HG03460 (cell line): Measurements from ENCODE around the gene SDHB.
"Not testable (repeated sequence)": the region's sequence is repeated elsewhere in the genome, so short reads cannot be mapped to it uniquely, and the experiment has no call there.

Experiments
- ATAC-seq: cut with Tn5 transposase; IDR thresholded peaks from one replicate; pipeline ENCODE4 v1.9.1; 2021; ENCODE audit not compliant: unreplicated experiment

SDHB gene

DNA sequence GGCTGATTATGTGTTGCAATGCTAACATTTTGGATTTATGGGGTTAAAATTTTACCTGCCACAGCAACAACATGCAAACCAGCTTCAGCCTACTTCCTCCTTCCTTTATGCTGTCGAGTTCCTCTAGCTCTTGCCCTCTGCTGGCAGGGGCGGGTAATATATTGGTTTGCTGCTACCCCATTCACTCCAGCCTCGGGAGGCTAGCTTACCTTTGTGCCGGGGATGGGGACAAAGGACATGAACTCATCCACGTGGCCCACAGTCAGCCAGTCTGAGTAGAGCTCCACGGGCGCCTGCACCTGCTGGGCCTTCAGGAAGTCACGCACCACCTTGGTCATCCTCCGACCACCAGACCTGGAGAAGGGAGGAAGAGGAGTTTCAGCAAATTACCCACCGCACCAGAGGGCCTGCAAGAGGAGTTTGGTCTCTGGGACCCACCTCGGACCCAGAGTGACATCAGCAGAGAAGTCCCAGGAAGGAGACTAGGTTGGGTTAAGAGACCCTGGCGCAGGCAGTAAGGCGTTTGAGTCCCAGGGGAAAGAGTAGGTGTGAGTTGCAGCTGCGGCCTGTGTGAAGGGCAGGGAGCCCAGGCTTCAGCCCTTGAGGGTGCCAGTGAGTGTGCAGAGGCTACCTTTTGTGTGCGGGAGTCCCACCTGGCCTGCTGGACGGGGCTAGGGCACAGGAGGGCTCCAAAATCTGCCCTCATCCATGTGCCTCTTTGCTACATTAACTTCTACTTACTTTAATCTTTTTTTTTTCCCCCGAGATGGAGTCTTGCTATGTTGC lies 21.8 kb upstream of the SDHB start:
- no peak for ATAC-seq

DNA sequence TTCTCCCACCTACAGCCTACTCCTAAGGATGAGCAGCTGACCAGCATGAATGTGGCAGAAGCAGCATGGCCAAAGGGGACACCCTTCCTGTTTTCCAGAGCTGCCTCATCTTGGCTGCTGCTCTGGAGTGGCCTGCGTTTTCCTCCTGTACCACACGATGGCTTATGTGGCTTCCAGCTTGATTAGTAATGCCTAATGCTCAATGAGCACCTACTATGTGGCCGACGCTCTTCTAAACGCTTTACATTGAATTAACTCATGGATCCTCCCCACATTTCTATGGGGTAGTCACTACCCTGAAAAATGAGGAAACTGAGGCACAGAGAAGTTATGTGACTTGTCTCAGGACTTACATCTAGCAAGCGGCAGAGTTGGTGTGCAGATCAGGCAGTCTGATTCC lies 18.0 kb upstream of the SDHB start:
- ATAC-seq: no peak

DNA sequence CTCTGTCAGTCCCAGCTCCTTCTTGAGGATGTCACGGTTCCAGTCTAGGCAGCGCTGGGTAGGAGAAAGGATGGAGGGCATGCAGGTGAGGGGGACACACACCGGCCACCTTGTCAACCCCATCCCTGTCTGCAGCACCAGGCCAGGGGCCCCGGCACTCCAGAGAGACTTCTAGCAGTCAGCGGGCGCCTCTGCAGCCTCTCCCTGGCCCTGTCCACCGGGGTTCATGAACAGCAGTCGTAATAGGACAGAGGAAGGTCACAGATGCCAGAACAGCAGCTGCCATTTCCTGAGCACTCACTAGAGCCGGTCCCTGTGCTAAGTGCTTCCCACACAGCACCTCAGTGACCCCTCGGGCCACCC lies 16.3 kb upstream of the SDHB start:
- ATAC-seq: no peak

DNA sequence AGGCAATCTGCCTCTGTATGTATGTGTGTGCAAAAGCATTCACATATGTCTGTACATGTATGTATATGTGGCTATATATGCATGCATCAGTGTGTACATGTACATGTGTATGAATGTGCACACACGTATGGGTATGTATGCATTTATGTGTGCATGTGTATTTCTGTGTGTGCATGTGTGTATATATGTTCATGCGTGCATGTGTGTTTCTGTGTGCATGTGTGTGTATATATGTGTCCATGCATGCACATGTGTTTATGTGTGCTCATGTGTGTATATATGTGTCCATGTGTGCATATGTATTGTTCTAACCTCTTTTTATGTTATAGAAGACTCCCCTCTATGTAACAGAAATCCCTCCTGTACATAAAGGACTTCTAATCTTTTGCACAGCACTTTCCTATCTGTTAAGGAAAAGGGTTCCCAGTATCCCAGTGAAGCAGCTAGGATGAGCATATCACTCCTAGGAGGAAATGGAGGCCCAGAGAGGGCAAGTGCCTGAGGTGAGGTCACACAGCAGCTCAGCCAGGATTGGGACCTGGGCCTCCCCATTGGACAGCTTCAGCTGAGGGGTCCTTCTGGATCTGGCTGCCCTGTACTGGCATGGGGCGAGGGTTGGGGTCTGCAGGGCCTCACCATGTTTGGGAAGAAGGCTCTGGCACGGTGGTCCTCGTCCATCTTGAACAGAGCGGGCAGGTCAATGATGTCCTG lies 15.8 kb upstream of the SDHB start:
- ATAC-seq: no peak

DNA sequence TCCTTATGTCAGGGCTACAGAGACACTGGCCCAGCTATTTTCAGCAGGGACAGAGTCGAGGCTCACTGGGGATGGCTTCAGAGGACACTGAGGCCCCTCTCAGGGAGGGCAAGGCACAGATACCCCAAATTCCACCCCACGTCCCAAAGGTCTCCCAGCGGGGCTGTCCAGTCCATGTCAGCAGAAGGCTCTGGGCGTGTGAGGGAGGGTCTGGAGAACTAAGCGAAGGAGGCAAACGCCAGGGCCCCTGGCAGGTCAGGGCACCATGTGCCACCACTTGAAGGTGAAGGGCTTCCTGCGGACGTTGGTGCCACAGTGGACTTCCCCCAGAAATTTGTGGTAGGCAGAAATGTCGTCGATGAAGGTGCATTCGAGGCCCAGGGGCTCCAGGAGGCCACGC lies 15.0 kb upstream of the SDHB start:
- no peak for ATAC-seq

GRCh38 chr1:17067465-17068240 lies 13.8 kb upstream of the SDHB start:
- ATAC-seq: no peak

DNA sequence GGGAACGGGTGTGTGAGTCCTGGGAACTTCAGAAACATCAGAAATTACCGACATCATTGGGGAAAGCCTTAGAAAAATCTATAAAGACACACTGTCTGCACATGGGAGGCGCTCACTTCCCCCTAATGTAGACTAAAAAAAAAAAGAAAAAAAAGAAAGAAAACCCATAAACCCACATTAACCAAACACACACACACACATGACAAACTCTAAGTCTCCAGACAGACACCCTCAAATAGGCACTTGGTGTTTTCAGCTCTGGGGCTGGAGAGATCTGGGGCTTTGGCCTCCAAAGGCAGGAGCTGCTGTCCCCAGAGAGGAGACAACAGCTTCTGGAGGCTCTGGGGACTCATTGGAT lies 13.2 kb upstream of the SDHB start:
- ATAC-seq: no peak

DNA sequence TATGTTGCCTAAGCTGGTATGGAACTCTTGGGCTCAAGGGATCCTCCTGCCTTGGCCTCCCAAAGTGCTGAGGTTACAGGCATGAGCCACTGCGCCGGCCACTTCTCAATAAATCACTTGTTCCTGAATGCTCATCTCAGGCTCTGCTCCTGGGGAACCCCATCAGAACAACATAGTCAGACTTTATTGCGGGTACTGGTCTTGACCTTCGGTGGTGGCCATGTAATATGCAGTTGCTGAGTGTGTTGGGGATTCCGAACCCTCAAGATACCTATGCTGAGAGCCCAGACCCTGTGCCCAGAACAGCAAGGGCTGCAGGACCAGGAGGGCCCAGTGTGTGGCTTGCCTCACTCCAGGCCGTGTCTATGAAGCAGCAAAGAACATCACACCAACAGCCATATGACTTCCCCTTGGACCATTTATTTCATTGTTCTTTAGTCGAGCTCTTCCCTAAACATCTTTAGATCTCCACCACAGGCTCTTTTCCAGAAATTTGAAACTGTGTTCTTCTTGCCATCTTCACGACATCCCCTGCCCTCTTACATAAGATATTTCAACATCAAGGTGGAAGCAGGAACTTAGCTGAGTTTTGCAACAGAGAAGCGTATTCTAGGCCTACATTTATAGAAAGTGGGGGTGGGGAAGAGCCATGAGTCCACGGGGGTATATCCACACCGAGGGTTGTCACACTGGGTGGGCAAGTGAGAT lies 12.7 kb upstream of the SDHB start:
- ATAC-seq: no peak

GRCh38 chr1:17065666-17066065 lies 11.8 kb upstream of the SDHB start:
- no peak for ATAC-seq

- ATAC-seq: not testable (repeated sequence)
Measured at GRCh38 chr1:17062751-17063150, 8.9 kb upstream of the SDHB start.

DNA sequence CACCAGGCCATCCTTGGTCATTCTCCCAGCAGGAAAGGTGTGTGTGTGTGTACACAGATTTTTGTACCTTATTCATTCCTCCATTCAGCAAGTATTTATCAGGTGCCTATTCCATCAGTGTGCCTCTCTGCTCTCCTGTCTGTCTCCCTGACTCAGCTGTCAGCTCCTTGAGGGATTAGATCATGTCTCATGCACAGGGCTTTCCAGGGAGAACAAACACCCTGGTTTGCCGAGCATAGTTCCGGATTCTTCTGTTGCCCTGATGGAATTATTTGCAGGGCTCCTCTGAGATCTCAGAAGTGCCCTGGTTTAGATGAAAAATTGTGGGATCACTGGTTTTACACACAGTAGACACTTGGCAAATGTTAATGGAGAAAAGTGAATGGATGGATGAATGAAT lies 8.1 kb upstream of the SDHB start:
- ATAC-seq: no peak

- ATAC-seq: no peak
Measured at GRCh38 chr1:17061486-17061885, 7.7 kb upstream of the SDHB start.

GRCh38 chr1:17060306-17060749 lies 6.5 kb upstream of the SDHB start:
- ATAC-seq: no peak

DNA sequence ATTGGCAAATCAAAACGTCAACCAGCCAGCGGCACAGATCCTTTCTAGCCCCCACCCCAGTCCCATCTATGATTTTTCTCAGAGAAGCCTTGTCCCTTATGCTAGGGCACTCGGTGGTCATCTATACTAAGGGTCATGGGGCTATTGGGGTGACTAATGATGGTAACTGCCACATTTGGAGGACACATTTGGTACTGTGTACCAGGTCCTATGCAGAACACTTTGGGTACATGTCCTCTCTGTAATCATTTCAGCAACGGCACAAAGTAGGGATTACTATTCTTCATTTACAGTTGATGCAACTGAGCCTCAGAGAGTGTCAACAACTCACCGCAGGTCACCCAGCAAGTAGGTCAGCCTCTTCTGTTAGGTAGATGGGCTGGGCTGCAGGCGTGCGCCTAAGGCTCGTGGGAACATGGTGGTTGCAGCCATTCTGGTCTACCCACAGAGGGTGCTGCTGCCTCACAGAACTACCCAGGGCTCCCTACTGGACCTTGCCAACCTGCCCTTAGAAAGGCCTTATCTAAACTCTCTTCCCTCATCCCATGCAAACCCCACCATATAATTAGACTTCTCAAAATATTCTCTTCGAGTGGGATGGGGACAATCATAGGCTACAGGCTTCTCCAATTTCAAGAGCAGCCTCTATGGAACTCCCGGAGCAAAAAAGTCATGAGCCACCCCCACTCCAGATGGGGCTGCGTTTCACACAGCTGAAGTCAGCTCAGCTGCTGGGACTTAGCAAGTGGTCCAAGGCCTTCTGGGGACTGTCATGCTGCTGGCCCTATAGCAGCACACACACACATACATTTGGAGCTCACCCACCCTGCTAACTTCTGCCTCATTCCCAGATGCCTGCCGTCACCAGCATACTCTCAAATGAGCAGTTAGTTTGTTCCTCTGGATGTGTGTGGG lies 5.8 kb upstream of the SDHB start:
- no peak for ATAC-seq

DNA sequence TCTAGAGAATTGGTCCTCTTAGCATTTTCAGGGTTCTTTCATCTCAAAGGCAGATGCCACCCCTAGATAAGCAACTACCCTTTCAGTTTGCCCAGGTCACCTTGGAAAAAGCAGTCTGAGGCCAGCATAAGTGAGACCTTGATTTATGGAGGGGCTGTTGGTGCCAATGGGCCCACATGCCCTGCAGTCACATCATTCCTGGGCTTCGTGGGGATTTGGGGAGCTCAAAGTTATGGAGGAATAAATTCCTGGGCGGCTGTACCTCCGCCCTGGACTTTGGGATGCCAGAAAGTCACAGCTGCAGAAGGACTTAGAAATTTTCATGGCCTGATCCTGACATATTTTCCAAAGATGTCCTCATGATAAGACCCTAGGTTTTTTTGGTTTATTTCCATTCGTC lies 2.7 kb upstream of the SDHB start:
- ATAC-seq: no peak

DNA sequence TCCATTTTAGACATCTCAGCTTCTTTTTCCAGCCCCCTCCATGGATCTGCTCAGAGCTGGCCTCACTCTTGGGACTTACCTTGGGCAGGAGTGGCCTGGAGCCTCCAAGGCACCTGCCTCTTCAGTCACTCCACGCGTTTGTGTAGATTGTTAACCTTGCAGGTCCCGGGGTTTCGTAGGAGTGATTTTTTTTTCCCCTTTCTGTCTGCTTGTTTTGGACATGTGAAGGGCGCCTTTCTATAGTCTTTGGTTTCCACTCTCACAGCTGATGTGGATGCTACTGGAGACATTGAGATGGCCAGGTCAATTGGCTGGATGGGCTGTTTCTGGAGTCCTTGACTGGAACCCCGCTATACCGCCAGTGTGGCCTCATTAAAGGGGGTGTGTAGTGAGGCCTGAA lies 2.0 kb upstream of the SDHB start:
- no peak for ATAC-seq

GRCh38 chr1:17053086-17053684 lies 647 bp downstream of the SDHB start:
- ATAC-seq: no peak

DNA sequence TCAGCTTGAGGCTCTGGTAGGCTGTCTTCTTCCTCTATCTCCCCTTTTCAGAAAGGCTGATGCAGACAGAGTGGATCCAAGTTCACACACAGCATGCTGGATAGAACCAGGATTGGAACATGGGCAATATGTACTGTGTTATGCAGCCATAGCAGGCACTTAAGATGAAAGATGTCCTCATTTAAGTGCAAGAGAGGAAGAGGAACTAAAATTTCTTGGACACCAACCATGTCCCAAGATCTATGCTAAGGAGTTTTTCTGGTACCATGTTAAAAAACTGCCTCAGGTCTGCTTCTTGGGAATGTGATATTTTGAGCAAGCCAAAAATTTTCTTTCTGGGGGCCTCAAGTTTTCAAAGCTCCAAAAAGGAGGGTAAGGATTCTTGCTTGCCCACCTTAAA lies 1.2 kb downstream of the SDHB start:
- no peak for ATAC-seq

DNA sequence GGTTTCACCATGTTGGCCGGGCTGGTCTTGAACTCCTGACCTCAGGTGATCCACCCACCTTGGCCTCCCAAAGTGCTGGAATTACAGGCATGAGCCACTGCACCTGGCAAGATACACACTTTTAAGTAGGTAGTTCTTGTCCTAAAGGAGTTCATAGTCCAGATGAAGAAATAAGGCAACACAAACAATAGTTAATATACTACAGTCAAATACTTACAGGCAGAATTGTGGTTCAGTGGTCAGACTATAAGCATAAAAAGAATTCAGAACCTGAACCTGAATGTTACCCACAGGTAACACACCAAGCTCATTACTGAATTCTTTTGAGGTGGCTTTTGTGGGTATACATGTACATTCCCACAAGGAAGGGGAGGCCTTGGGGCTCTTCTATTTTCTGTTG lies 1.8 kb downstream of the SDHB start:
- no peak for ATAC-seq

GRCh38 chr1:17047924-17048323 lies 5.9 kb downstream of the SDHB start:
- no peak for ATAC-seq
